ENCODE measurements around the gene VWA3B.
"Not testable (repeated sequence)": the region's sequence is repeated elsewhere in the genome, so short reads cannot be mapped to it uniquely, and the experiment has no call there.

The VWA3B gene

GRCh38 chr2:98040331-98040939, 46.5 kb upstream of the VWA3B start:
- Histone ChIP-seq H3K27me3 (ENCODE audit: insufficient read depth, low read length, poor library complexity) (no peaks in the 10 kb centered on the region), H3K27ac (ENCODE audit: low read depth, low read length) (no peak overlapping the region), H4K8ac (ENCODE audit: low read depth, low read length) (no peak overlapping the region), H2BK5ac (ENCODE audit: low read length) (peak overlapping the region; percentile 24), H3K79me1 (ENCODE audit: low read length) (peaks cover 5% of the 10 kb centered on the region), H2AK5ac (ENCODE audit: low read length) (peak overlapping the region; percentile 88), H2BK120ac (ENCODE audit: low read depth, low read length) (no peak overlapping the region), H4K5ac (ENCODE audit: low read length) (peak overlapping the region; percentile 47), H3K4ac (ENCODE audit: low read depth, low read length) (no peak overlapping the region), H3K23ac (ENCODE audit: low read length) (no peak overlapping the region), H3K4me2 (ENCODE audit: low read length) (no peak overlapping the region), H3K4me1 (ENCODE audit: control insufficient read depth, low read depth, low read length) (peaks cover 7% of the 10 kb centered on the region), H3K56ac (ENCODE audit: low read length) (peak overlapping the region; percentile 6), H3K79me2 (ENCODE audit: control insufficient read depth, insufficient read depth, low read length) (no peaks in the 10 kb centered on the region), H3K36me3 (ENCODE audit: control insufficient read depth, insufficient read depth, low read length) (no peaks in the 10 kb centered on the region), H3K4me3 (ENCODE audit: low read length) (no peak overlapping the region), H3K9ac (ENCODE audit: low read length) (no peak overlapping the region), H3K18ac (ENCODE audit: low read length) (no peak overlapping the region), H2BK15ac (replicated peaks; ENCODE audit: low read depth) (no peak overlapping the region)
- DNase-seq = no peak
- WGBS (ENCODE audit: extremely low coverage, insufficient coverage, low lambda C conversion rate) = no CpG with 5 or more reads among the region's 8 CpGs

- H3K4me3 ChIP-seq (ENCODE audit: low read length) = no peak overlapping the region
- H4K8ac ChIP-seq (ENCODE audit: low read depth, low read length) = no peak overlapping the region
- H3K27me3 ChIP-seq (ENCODE audit: insufficient read depth, low read length, poor library complexity) = no peaks in the 10 kb centered on the region
- H2AK5ac ChIP-seq (ENCODE audit: low read length) = no peak overlapping the region
- no peak overlapping the region for H2BK15ac ChIP-seq (replicated peaks; ENCODE audit: low read depth)
- H3K23ac ChIP-seq (ENCODE audit: low read length) = no peak overlapping the region
- H3K18ac ChIP-seq (ENCODE audit: low read length) = no peak overlapping the region
- H3K56ac ChIP-seq (ENCODE audit: low read length) = peak overlapping the region; percentile 67
- peak; percentile 94 for DNase-seq
- H3K4me1 ChIP-seq (ENCODE audit: control insufficient read depth, low read depth, low read length) = peaks cover 2% of the 10 kb centered on the region
- H4K5ac ChIP-seq (ENCODE audit: low read length) = no peak overlapping the region
- no CpG with 5 or more reads among the region's 1 CpG for WGBS (ENCODE audit: extremely low coverage, insufficient coverage, low lambda C conversion rate)
- H3K27ac ChIP-seq (ENCODE audit: low read depth, low read length) = peak overlapping the region; percentile 52
- H2BK5ac ChIP-seq (ENCODE audit: low read length) = peak overlapping the region; percentile 82
- H3K79me2 ChIP-seq (ENCODE audit: control insufficient read depth, insufficient read depth, low read length) = no peaks in the 10 kb centered on the region
- no peak overlapping the region for H3K9ac ChIP-seq (ENCODE audit: low read length)
- H3K79me1 ChIP-seq (ENCODE audit: low read length) = no peaks in the 10 kb centered on the region
- no peaks in the 10 kb centered on the region for H3K36me3 ChIP-seq (ENCODE audit: control insufficient read depth, insufficient read depth, low read length)
- no peak overlapping the region for H3K4ac ChIP-seq (ENCODE audit: low read depth, low read length)
- no peak overlapping the region for H2BK120ac ChIP-seq (ENCODE audit: low read depth, low read length)
- no peak overlapping the region for H3K4me2 ChIP-seq (ENCODE audit: low read length)
These were observed 43.9 kb upstream of the VWA3B start for GRCh38 chr2:98043101-98043500.

- not testable (repeated sequence) for H3K79me1 ChIP-seq (ENCODE audit: low read length); H2BK15ac ChIP-seq (replicated peaks; ENCODE audit: low read depth); H4K5ac ChIP-seq (ENCODE audit: low read length); H3K4ac ChIP-seq (ENCODE audit: low read depth, low read length); H3K27ac ChIP-seq (ENCODE audit: low read depth, low read length); H3K18ac ChIP-seq (ENCODE audit: low read length); H2BK120ac ChIP-seq (ENCODE audit: low read depth, low read length); H3K23ac ChIP-seq (ENCODE audit: low read length); H2AK5ac ChIP-seq (ENCODE audit: low read length); H3K36me3 ChIP-seq (ENCODE audit: control insufficient read depth, insufficient read depth, low read length); DNase-seq; H3K4me1 ChIP-seq (ENCODE audit: control insufficient read depth, low read depth, low read length); H3K4me3 ChIP-seq (ENCODE audit: low read length); H3K56ac ChIP-seq (ENCODE audit: low read length); H3K9ac ChIP-seq (ENCODE audit: low read length); H3K4me2 ChIP-seq (ENCODE audit: low read length); H4K8ac ChIP-seq (ENCODE audit: low read depth, low read length); H3K27me3 ChIP-seq (ENCODE audit: insufficient read depth, low read length, poor library complexity); H3K79me2 ChIP-seq (ENCODE audit: control insufficient read depth, insufficient read depth, low read length)
- no CpG with 5 or more reads among the region's 2 CpGs for WGBS (ENCODE audit: extremely low coverage, insufficient coverage, low lambda C conversion rate)
- H2BK5ac ChIP-seq (ENCODE audit: low read length) = peak overlapping the region; percentile 44
These were observed 42.2 kb upstream of the VWA3B start for GRCh38 chr2:98044730-98045129.

- H3K23ac ChIP-seq (ENCODE audit: low read length) = no peak overlapping the region
- no peak for DNase-seq
- H3K79me1 ChIP-seq (ENCODE audit: low read length) = no peaks in the 10 kb centered on the region
- no peaks in the 10 kb centered on the region for H3K36me3 ChIP-seq (ENCODE audit: control insufficient read depth, insufficient read depth, low read length)
- no peak overlapping the region for H2BK5ac ChIP-seq (ENCODE audit: low read length)
- H2AK5ac ChIP-seq (ENCODE audit: low read length) = no peak overlapping the region
- no peak overlapping the region for H2BK15ac ChIP-seq (replicated peaks; ENCODE audit: low read depth)
- no peak overlapping the region for H3K4me2 ChIP-seq (ENCODE audit: low read length)
- H3K18ac ChIP-seq (ENCODE audit: low read length) = no peak overlapping the region
- H3K4ac ChIP-seq (ENCODE audit: low read depth, low read length) = no peak overlapping the region
- WGBS (ENCODE audit: extremely low coverage, insufficient coverage, low lambda C conversion rate) = no CpG with 5 or more reads among the region's 2 CpGs
- H3K79me2 ChIP-seq (ENCODE audit: control insufficient read depth, insufficient read depth, low read length) = no peaks in the 10 kb centered on the region
- no peak overlapping the region for H4K8ac ChIP-seq (ENCODE audit: low read depth, low read length)
- H3K4me1 ChIP-seq (ENCODE audit: control insufficient read depth, low read depth, low read length) = no peaks in the 10 kb centered on the region
- no peak overlapping the region for H2BK120ac ChIP-seq (ENCODE audit: low read depth, low read length)
- no peaks in the 10 kb centered on the region for H3K27me3 ChIP-seq (ENCODE audit: insufficient read depth, low read length, poor library complexity)
- no peak overlapping the region for H3K9ac ChIP-seq (ENCODE audit: low read length)
- H4K5ac ChIP-seq (ENCODE audit: low read length) = no peak overlapping the region
- no peak overlapping the region for H3K27ac ChIP-seq (ENCODE audit: low read depth, low read length)
- H3K56ac ChIP-seq (ENCODE audit: low read length) = no peak overlapping the region
- H3K4me3 ChIP-seq (ENCODE audit: low read length) = no peak overlapping the region
These were observed 36.9 kb upstream of the VWA3B start for GRCh38 chr2:98050070-98050469.

GRCh38 chr2:98058191-98058975, 28.6 kb upstream of the VWA3B start:
- no peak for DNase-seq
- Histone ChIP-seq H3K79me1 (ENCODE audit: low read length) (no peaks in the 10 kb centered on the region), H2BK5ac (ENCODE audit: low read length) (no peak overlapping the region), H3K56ac (ENCODE audit: low read length) (no peak overlapping the region), H3K4me1 (ENCODE audit: control insufficient read depth, low read depth, low read length) (no peaks in the 10 kb centered on the region), H3K4me2 (ENCODE audit: low read length) (no peak overlapping the region), H2AK5ac (ENCODE audit: low read length) (no peak overlapping the region), H3K79me2 (ENCODE audit: control insufficient read depth, insufficient read depth, low read length) (no peaks in the 10 kb centered on the region), H3K36me3 (ENCODE audit: control insufficient read depth, insufficient read depth, low read length) (no peaks in the 10 kb centered on the region), H3K4ac (ENCODE audit: low read depth, low read length) (no peak overlapping the region), H2BK15ac (replicated peaks; ENCODE audit: low read depth) (no peak overlapping the region), H3K27ac (ENCODE audit: low read depth, low read length) (no peak overlapping the region), H4K8ac (ENCODE audit: low read depth, low read length) (no peak overlapping the region), H3K23ac (ENCODE audit: low read length) (no peak overlapping the region), H3K18ac (ENCODE audit: low read length) (no peak overlapping the region), H3K9ac (ENCODE audit: low read length) (no peak overlapping the region), H2BK120ac (ENCODE audit: low read depth, low read length) (no peak overlapping the region), H4K5ac (ENCODE audit: low read length) (no peak overlapping the region), H3K4me3 (ENCODE audit: low read length) (no peak overlapping the region), H3K27me3 (ENCODE audit: insufficient read depth, low read length, poor library complexity) (no peaks in the 10 kb centered on the region)
- no CpG with 5 or more reads among the region's 14 CpGs for WGBS (ENCODE audit: extremely low coverage, insufficient coverage, low lambda C conversion rate)
